GM21390 (cell line): Measurements from ENCODE around the gene CD8B.
"Not testable (repeated sequence)": the region's sequence is repeated elsewhere in the genome, so short reads cannot be mapped to it uniquely, and the experiment has no call there.

ENCODE experiments used
- ATAC-seq: cut with Tn5 transposase; IDR thresholded peaks from one replicate; pipeline ENCODE4 v1.9.1; 2021; ENCODE audit not compliant: unreplicated experiment

CD8B gene

DNA sequence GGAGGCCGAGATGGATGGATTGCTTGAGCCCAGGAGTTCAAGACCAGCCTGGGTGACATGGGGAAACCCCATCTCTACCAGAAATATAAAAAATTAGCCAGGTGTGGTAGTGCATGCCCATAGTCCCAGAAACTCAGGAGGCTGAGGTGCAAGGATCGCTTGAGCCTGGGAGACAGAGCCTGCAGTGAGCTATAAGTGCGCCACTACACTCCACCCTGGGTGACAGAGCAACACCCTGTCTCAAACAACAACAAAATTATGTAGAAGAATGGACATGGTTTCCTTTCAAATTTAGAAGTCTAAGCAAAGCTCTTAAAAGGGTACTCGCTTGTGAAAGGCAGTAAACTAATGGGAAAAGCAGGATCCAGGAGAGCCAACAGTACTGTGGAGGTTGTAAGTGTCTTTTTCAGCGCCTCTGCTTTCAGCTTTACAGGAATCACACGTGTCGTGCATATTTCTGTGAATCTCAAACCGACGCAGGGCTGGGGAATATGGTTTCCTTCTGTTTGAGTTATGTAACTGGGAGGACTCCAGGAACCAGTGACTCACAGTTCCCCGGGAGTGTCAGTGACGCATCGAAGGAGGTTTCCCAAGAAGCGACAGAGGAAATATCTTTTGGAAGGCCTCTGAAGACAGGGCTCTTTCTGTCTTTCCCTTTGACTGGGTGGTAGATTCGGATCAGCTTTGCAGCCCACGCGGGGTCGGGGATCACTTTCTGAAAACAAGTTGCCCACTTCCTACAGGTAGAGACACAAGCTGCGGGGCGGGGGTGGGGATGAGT is 24.6 kb downstream of the CD8B start:
- ATAC-seq: not testable (repeated sequence)

DNA sequence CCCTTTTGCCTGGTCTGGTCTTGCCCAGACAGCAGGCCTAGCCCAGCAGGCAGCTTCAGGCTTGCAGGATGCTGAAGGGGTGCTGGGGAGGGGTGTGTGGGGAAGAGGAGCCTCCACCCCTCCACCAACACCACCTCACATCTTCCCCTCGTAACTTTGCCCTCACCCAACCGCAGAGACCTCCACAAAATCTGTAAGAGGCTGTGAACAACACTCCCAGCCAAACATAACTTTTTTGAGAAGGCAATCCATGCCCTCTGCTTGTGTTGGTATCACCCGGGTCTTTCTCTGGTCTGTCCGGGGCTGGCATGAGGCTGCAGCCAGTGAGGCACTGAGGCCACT is 26.2 kb downstream of the CD8B start:
- ATAC-seq: not testable (repeated sequence)

- ATAC-seq: no peak
Observed at GRCh38 chr2:86833315-86833714, 28.4 kb downstream of the CD8B start.

DNA sequence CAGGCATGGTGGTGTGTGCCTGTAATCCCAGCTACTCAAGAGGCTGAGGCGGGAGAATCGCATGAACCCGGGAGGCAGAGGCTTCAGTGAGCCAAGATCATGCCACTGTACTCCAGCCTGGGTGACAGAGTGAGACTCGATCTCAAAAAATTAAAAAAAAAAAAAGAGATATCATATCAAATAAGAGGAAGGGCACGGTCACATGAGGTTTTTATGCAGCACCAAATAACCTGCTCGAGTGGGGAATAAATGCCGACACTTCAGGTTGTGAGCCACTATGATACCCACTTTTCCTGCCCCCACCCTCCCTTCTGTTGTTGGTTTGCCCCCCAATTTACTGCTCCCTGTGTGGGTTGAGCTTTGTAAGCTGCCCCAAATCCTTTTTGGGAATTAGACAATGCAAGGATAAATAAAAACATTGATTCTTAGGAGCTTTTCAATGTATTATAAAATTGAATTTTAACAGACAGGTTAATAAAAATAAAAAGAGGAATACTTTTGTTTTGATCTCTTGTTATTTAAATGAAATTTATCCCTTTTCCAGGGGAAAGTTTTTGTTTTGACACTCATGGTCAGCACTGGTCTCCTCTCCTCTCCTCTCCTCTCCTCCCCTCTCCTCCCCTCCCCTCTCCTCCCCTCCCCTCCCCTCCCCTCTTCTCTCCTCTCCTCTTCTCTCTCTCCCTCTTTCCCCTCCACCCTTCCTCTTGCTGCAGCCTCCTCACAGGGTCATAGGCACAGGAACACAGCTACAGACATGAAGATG is 29.2 kb downstream of the CD8B start:
- ATAC-seq: no peak

- ATAC-seq: no peak
Observed at GRCh38 chr2:86831537-86831936, 30.1 kb downstream of the CD8B start.

DNA sequence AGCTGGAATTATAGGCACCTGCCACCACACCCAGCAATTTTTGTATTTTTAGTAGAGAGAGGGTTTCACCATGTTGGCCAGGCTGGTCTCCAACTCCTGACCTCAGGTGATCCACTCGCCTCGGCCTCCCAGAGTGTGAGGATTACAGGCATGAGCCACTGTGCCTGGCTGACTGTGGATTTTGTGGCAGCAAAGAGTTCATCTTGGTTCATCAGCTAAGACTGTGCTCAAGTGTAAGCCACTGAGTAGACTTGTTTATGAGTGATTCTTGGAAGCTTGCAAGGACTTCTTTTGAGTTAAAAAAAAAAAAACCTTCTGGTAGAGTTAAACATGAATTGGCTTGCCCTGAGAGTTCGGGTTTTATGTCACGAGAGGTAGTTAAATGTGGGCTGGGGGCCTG is 34.7 kb downstream of the CD8B start:
- no peak for ATAC-seq

DNA sequence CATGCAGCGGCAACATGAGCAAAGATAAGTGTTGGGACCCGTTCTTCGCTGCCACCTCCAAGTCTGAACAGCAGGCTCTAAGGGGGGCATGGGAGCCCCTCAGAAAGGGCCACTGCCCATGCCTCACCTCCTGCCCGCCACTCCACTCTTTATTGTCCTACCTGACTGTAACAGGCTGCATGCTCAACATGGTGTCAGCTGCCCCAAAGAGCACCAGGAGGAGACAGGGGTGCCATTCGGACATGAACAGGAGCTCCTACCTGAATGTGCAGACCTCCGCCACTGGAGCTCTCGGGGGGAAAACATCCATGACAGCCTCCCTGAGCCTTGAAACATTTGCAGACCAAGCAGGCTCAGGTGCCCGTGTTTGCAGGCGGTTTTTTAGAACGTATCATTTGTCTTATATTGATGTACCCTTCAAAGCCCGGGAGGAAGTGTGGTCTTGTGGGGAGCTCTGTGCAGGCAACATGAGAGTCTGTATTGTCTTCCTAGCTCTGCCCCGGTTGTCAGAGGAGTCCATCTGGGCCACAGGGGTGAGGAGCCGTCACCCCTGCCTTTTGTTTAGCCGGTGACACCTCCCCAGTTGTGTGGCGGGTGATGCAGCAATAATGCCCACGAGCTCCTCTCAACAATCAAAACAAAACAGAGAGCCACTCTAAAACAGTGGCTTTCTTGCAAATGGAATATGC is 35.8 kb downstream of the CD8B start:
- no peak for ATAC-seq

GRCh38 chr2:86825036-86825692 is 36.5 kb downstream of the CD8B start:
- no peak for ATAC-seq

DNA sequence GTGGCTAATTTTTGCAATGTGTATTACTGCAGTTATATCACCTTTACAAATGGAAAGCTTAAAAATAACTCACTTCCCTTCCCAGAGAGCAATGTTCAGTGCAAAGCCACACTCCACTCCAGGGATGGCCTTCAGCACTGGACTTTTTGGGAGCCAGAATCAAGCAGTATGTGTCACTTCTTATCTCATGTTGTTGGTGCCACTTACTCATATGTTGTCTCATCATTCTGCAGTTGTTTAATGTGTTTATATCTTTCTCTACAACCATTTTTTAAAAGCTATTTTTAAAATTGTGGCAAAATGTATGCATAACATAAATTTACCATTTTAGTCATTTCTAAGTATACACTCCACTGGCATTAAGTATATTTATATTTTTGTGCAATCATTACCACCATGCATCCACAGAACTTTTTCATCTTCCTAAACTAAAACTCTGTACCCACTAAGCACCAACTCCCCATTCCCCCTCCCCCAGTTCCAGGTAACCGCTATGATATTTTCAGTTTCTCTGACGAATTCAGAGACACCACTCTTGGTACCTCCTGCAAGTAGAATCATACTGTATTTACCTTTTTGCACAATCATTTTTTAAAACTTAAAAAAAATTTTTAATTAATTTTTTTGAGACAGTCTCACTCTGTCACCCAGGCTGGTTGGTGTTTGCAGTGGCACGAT is 38.9 kb downstream of the CD8B start:
- ATAC-seq: no peak

- ATAC-seq: no peak
Observed at GRCh38 chr2:86821842-86822241, 39.8 kb downstream of the CD8B start.

- ATAC-seq: no peak
Observed at GRCh38 chr2:86821306-86821705, 40.4 kb downstream of the CD8B start.

GRCh38 chr2:86818957-86819356 is 42.7 kb downstream of the CD8B start:
- no peak for ATAC-seq

- no peak for ATAC-seq
Observed at GRCh38 chr2:86818114-86818801, 43.4 kb downstream of the CD8B start.

GRCh38 chr2:86815611-86816010 is 46.1 kb downstream of the CD8B start:
- ATAC-seq: no peak

DNA sequence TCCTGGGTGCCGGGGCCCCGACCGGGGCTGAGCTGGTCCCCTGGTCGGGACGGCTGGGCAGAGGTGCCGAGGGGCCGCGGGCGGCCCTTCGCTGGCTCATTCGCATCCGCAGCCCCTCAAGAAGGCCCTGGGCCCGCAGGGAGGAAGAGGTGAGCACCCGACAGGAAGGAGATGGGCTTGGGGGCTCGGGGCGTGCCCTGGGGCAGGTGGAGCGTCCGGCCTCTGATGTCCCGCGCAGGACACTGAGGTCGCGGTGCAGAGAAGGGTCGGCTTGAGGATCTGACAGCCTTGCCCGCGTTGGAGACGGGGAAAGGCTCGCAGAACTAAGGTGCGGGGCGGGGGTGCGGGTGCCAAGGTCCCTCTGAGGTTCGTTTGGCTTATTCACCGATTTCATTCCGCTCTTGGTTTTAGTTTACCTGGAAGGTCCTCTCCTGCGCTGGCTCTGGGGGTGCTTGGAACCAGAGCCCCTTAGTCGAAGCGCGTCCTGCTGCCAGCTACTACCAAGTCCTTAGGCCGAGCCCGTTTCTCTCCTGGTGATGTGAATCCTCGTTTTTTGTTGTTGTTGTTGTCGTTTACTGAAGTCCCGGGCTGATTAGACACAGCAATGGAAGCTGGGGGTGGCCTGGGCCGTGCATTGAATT is 52.1 kb downstream of the CD8B start:
- no peak for ATAC-seq

DNA sequence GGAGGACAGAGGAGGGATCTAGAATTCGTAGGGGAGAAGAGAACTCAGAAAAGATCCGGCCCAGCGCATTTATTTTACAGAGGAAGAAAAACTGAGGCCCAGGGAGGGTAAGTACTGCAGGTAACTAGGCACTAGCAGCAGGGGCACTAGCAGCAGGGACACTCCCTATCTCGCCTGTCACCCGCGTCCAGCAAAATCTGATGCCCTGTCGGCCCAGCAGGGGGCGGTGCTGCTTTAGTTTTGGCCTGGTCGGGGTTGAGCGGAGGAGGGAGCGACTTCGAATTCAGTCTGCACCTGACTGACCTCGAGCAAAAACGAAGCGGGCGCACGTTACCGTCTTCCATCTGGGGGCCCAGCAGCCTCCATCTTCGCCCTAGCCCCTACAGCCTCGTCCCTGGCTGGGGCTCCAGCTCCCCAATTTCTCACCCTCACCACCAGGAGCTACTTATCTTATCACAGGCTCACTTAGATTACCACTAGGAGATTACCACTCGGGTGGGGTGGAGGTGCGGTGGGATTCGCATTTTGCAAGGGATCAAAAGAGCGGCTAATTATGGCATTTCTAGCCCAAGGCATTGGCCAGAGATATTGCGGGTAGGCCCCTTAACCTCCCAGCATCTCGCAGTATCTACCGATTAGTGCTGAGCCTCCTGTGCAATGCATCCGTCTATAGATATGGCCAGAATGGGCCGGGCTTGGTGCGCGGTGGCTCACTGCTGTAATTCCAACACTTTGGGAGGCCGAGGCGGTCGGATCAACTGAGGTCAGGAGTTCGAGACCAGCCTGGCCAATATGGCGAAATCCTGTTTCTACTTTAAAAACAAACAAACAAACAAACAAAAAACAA is 53.1 kb downstream of the CD8B start:
- peak; percentile 97 for ATAC-seq

DNA sequence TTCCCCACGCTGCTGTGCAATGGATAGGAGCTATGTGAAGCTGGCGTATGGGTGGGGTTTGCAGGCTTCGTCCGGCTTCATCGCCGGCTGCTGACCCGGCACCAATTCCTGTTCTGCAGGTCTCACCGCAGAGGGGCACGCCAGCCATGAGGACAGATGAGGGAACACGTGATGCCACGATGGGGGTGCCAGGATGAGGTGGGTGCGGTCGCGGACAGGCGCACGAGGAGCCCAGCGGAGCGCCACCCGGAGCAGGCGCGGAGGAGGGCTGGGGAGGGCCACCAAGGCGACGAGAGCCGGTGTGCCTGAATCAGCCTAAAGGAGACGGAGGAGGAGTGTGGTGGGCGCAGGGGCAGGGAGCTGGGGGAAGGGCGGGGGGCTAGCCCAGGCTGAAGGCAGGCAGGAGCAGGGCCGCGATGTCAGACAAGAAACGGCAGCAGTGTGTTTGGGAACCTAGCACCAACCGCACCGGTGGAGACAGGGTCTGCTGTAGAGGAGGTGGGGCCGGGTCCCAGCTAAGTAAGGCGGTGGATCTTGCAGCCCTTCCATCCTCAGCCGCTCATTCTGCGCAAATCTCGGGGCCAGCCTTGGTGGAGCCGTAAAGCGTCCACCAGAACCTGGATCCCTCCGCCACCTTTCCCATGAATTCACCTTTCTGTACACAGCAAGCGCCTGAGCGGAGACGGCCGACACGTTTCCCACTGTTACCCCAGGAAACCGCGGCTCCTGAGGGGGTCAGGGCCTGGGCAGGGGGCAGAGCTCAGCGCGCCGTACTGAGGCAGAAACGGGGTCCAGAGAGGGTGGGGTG is 54.0 kb downstream of the CD8B start:
- ATAC-seq: no peak

DNA sequence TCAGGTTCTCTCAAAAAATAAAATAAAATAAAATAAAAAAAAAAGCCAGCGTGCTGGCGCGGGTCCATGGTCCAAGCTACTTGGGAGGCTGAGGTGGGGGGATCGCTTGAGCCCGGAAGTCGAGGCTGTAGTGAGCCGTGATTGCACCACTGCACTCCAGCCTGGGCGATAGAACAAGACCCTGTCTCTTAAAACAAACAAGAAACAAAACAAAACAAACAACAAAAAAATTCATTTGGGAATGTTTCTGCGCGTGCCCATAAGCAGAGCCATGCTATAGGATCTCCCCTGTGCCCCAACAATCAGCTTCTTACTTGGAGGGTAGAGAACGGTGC is 54.6 kb downstream of the CD8B start:
- ATAC-seq: no peak
